NOMO-1 treated with dmso at 0.1 percent for 144 hours (cell line): ENCODE measurements around the gene POLR3H.

ENCODE experiments used
- DNase-seq: peaks from one replicate; lab custom pipeline; 2025; ENCODE audit not compliant: unreplicated experiment; lab: John Stamatoyannopoulos, UW

The POLR3H gene

GRCh38 chr22:41488076-41488475 lies 56.2 kb downstream of the POLR3H start:
- no peak for DNase-seq

GRCh38 chr22:41487037-41487935 lies 57.0 kb downstream of the POLR3H start:
- no peak for DNase-seq

- DNase-seq, result no peak
These were observed 59.2 kb downstream of the POLR3H start for GRCh38 chr22:41485033-41485432.

GRCh38 chr22:41482319-41482935 lies 61.8 kb downstream of the POLR3H start:
- DNase-seq, result no peak

GRCh38 chr22:41481925-41482318 lies 62.3 kb downstream of the POLR3H start:
- no peak for DNase-seq

- no peak for DNase-seq
These were observed 63.0 kb downstream of the POLR3H start for GRCh38 chr22:41481131-41481830.

GRCh38 chr22:41480397-41480735 lies 63.9 kb downstream of the POLR3H start:
- no peak for DNase-seq

GRCh38 chr22:41479671-41480396 lies 64.4 kb downstream of the POLR3H start:
- no peak for DNase-seq

GRCh38 chr22:41478891-41479521 lies 65.3 kb downstream of the POLR3H start:
- DNase-seq, result no peak

GRCh38 chr22:41478473-41478872 lies 65.8 kb downstream of the POLR3H start:
- no peak for DNase-seq
